ENCODE measurements around the gene OTULIN. TPM values are rescaled to one million over a fixed set of nuclear protein-coding genes. Genes with fewer than 3 reads are reported as not detected.

Gene OTULIN
- total and polyA plus RNA-seq, 2 of the 4 experiments (the other 2 are of a cell fraction): 6.9 to 19.5 TPM

DNA sequence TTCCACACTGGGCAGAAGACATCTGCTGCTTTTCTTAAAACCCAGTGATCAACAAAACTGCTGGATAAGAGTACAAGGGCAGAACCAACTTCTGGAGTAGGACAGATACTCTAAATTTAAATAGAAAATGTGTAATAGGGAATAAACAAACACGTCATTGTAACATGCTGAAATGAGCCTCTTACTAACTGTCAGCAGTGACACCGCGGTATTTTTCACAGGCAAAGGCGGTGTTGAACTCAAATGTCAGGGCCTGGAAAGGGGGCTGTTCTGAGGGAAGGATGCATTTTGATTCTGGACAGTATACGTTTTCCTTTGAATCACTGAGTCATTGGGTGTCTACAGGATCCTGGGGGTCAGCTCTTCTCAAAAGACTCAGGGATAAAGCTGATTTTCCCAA is 73.5 kb downstream of the OTULIN start:
- no peak overlapping the region for H3K4ac ChIP-seq (ENCODE audit: low read depth, low read length)
- no peak overlapping the region for H3K23ac ChIP-seq (ENCODE audit: low read depth, low read length)
- H2BK15ac ChIP-seq (ENCODE audit: low read depth, low read length): no peak overlapping the region; the same call in 2 of the 3 replicates
- H2AFZ ChIP-seq (replicated peaks; ENCODE audit: low read length, poor library complexity): no peak overlapping the region
- no peaks in the 10 kb centered on the region for H3K9me3 ChIP-seq (ENCODE audit: control insufficient read depth, insufficient read depth, low read length)
- H3K9ac ChIP-seq (ENCODE audit: low read depth, low read length): no peak overlapping the region
- H3K79me1 ChIP-seq (ENCODE audit: low read depth in 1 of 2, low read length in 2 of 2): no peaks in the 10 kb centered on the region
- H3K27me3 ChIP-seq (ENCODE audit: control insufficient read depth, insufficient read depth, low read length): no peaks in the 10 kb centered on the region
- BruUV-seq (replicated peaks): no TSS peak
- CTCF ChIA-PET: no interaction called here
- H2BK5ac ChIP-seq (ENCODE audit: low read depth, low read length, poor library complexity, severe bottlenecking): no peak overlapping the region
- H3K36me3 ChIP-seq (ENCODE audit: control insufficient read depth, insufficient read depth, low read length): no peaks in the 10 kb centered on the region; the same call in 1 of the 2 replicates
- POLR2A ChIA-PET (ENCODE audit: unreplicated experiment): no interaction called here
- no peak overlapping the region; the same call in 1 of the 2 replicates for H2BK20ac ChIP-seq (ENCODE audit: low read depth, low read length)
- in situ Hi-C loops (cut with MboI; ENCODE audit: low sequenced_read_pairs): no loop called here
- H3K56ac ChIP-seq (ENCODE audit: extremely low read depth, insufficient read depth, low read length): no peak overlapping the region
- no peak overlapping the region for H2AK9ac ChIP-seq (replicated peaks; ENCODE audit: low read depth, low read length, poor library complexity)
- DNase-seq: no peak
- no peak overlapping the region for H3K18ac ChIP-seq (ENCODE audit: low read depth, low read length)
- H3K4me2 ChIP-seq (ENCODE audit: low read depth, low read length): no peak overlapping the region
- H3K4me3 ChIP-seq (ENCODE audit: insufficient read depth, low read depth, low read length): no peak overlapping the region
- dilution Hi-C loops (cut with HindIII; ENCODE audit: low sequenced_read_pairs, unreplicated experiment): no loop called here
- H4K8ac ChIP-seq (ENCODE audit: low read depth in 2 of 2, low read length in 2 of 2): no peak overlapping the region
- H3K9me1 ChIP-seq (ENCODE audit: insufficient read depth, low read length): 0 out of 2 replicates have a peak, but pooled peaks cover 6% of the 10 kb centered on the region
- no peak overlapping the region for H2BK120ac ChIP-seq (ENCODE audit: low read depth, low read length)
- 90% methylated on average over 5 of the region's 5 CpGs; no CpG with 5 or more reads in 1 of the 2 experiments for WGBS, 2 experiments (ENCODE audit: extremely low coverage in 2 of 2, insufficient read length in 1 of 2)
- 0 out of 2 replicates have a peak overlapping the region, but pooled peaks have one; percentile 41 for H3K14ac ChIP-seq (replicated peaks; ENCODE audit: low read depth, low read length)
- no peaks in the 10 kb centered on the region for H4K20me1 ChIP-seq (ENCODE audit: insufficient read depth, low read length)
- H3K4me1 ChIP-seq (ENCODE audit: control insufficient read depth, insufficient read depth, low read length): peaks cover 5% of the 10 kb centered on the region
- H4K91ac ChIP-seq (ENCODE audit: insufficient read depth, low read depth, low read length): no peak overlapping the region
- H2AK5ac ChIP-seq (ENCODE audit: low read depth, low read length): no peak overlapping the region
- intact Hi-C loops (cut with micrococcal nuclease): no loop called here
- no peak for ATAC-seq (ENCODE audit: low read depth)
- no peak overlapping the region for H4K5ac ChIP-seq (ENCODE audit: low read depth, low read length)
- H3K27ac ChIP-seq (ENCODE audit: insufficient read depth, low read length): no peak overlapping the region
- TF ChIP-seq RCOR1 (IDR thresholded peaks at IDR 0.05; ENCODE audit: insufficient replicate concordance, low read length) (no peak), BHLHE40 (IDR thresholded peaks at IDR 0.05; ENCODE audit: low read depth, low read length) (no peak), MAZ (IDR thresholded peaks at IDR 0.05; ENCODE audit: borderline replicate concordance, low read depth, low read length) (no peak), FOS (IDR thresholded peaks at IDR 0.05; ENCODE audit: low read depth, low read length) (no peak), NFE2L2 (IDR thresholded peaks at IDR 0.05; ENCODE audit: low read depth, low read length) (no peak), MAFK (IDR thresholded peaks at IDR 0.05; ENCODE audit: low read depth, low read length) (no peak)
- TF ChIP-seq, protein P1, sequence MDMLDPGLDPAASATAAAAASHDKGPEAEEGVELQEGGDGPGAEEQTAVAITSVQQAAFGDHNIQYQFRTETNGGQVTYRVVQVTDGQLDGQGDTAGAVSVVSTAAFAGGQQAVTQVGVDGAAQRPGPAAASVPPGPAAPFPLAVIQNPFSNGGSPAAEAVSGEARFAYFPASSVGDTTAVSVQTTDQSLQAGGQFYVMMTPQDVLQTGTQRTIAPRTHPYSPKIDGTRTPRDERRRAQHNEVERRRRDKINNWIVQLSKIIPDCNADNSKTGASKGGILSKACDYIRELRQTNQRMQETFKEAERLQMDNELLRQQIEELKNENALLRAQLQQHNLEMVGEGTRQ (IDR thresholded peaks at IDR 0.05; ENCODE audit: low read depth, low read length): no peak

Data from IMR-90 (cell line).